GM12874 (cell line): ENCODE results near the gene HMGB3.

Source experiments
- TF ChIP-seq, protein P1 (sequence below): IDR thresholded peaks from 2 replicates; pipeline ENCODE4 v1.5.1; 2011; ENCODE audit warnings: low read depth, mild to moderate bottlenecking, control low read depth, low read length, moderate library complexity; ENCODE audit not compliant: insufficient read depth

HMGB3 gene

DNA sequence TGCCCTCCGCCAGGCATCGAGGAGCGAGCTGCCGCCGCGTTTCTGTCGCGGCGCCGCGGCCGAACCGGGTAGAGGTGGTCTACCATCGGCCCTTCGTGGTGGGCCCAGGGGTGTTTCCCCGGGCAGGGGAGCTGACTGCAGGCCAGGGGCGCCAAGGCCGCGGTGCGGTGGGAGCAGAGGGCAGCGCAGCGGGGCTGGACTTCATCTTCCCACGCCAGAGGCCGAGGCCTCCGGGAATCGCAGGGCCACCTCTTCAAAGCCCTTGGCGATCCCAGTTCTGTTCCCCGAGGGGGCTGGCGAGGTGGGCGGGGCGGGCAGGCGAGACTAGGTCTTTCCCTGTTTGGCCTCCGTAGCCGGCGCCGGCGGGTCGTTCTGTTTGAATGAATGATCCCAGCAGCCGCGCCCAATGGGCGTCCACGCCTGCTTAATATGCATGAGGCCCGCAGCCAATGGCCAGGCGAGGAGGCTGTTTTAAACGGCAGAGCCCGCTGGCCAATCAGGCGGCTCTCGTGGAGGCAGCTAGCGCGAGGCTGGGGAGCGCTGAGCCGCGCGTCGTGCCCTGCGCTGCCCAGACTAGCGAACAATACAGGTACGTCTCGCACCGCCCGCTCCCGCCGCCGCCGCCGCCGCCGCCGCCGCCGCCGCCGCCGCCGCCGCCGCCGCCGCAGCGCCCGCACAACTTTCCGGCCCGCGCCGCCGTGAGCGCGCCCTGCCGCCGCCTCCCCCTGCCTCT is at the start of gene HMGB3:
Gene HMGB3, plus strand, starts transcription at position 548 of the 733 bp plus-strand sequence. CDS start 2,265 bp downstream, outside the sequence.
- TF ChIP-seq, protein P1, sequence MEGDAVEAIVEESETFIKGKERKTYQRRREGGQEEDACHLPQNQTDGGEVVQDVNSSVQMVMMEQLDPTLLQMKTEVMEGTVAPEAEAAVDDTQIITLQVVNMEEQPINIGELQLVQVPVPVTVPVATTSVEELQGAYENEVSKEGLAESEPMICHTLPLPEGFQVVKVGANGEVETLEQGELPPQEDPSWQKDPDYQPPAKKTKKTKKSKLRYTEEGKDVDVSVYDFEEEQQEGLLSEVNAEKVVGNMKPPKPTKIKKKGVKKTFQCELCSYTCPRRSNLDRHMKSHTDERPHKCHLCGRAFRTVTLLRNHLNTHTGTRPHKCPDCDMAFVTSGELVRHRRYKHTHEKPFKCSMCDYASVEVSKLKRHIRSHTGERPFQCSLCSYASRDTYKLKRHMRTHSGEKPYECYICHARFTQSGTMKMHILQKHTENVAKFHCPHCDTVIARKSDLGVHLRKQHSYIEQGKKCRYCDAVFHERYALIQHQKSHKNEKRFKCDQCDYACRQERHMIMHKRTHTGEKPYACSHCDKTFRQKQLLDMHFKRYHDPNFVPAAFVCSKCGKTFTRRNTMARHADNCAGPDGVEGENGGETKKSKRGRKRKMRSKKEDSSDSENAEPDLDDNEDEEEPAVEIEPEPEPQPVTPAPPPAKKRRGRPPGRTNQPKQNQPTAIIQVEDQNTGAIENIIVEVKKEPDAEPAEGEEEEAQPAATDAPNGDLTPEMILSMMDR, result no peak

- TF ChIP-seq, protein P1, result no peak
These were observed 49.2 kb upstream of the HMGB3 start for GRCh38 chrX:150933945-150934350.

DNA sequence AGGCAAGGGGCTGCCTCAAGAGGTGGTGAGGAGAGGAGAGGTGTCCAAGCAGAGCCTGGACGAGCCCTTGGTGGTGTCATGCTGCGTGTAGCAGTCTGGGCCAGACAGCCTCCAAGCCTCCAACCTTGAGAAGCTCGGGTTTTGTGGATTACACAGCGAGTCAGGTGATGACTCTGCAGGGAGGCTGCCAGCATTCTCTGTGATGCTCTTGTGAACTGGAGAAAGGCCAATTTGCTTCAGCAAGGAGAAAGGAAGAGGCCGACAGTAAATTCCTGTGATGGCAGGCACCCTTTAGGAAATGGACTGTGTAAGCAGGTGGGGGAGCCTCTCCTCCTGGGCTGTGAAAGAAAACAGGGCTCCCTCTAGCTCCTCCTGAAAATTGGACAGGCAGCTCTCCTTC is 48.7 kb upstream of the HMGB3 start:
- TF ChIP-seq, protein P1, result no peak

DNA sequence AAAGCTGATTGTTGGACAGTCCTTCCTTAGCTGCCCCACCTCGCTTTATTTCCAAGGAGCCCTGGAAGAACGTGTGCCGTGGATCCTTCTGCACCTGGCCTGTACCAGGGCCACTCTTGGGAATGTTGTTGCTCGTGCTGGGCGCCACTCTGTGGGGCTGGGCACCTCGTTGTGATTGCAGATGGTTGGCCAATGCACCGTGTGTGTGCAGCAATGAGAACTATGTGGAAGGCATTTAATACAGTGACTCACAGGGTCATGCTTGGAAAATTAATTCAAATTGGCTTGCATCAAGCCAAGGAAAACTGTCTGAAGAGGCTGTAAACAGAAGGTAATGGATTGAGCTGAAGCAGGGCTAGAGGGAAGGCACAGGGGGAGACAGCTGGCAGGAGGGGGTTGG is 47.7 kb upstream of the HMGB3 start:
- TF ChIP-seq, protein P1, result no peak

- TF ChIP-seq, protein P1, result no peak
These were observed 46.6 kb upstream of the HMGB3 start for GRCh38 chrX:150936556-150936955.

DNA sequence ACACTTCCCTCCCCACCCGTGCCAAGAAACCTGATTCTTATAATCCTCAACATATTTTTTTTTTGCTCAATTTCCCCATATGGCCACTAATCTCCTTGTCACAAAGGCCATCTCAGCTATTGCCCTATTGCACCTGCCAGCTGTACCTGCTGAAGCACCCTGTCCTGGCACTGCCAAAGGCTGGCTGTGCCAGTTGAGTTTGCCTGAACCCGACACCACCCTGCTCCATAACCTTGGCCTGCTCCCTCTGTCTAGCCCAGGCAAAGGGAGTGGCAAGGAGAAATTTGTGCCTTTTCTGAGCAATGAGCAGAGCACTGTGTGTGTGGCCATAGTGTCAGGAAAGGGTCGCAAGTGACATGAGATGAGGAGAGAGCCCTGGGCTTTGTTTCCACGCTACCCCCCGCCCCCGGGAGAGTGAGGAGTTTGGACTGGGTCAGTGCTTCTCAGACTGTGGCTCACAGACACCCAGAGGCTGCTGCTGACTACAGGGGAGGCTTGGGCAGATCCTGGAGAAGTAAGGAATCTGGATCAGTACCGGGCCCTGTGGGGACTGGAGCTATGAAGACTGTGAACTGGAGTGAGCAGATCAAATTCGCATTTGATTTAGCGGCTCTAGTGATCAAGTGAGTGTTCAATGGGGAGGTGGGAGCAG is 42.2 kb upstream of the HMGB3 start:
- TF ChIP-seq, protein P1, result no peak

- TF ChIP-seq, protein P1, result no peak
These were observed 41.6 kb upstream of the HMGB3 start for GRCh38 chrX:150941580-150941979.
